GM23248 (cell line): ENCODE measurements around the gene CUL3. TPM values are rescaled to one million over a fixed set of nuclear protein-coding genes. Genes with fewer than 3 reads are reported as not detected.

Source experiments
- DNase-seq: peaks from one replicate; pipeline ENCODE4 v3.0.0-alpha.2; 2015
- H2AFZ ChIP-seq: fragments of 200-600 bp; sonication (generic); 2 replicates; pipeline ENCODE4 v1.6.1; 2016; ENCODE audit warnings: antibody characterized with exemption
- H3F3A ChIP-seq: fragments of 200-600 bp; sonication (generic); 2 replicates; pipeline ENCODE4 v1.6.1; 2016; ENCODE audit warnings: mild to moderate bottlenecking, antibody characterized with exemption, mixed run types; ENCODE audit not compliant: insufficient read depth
- H3K27ac ChIP-seq: fragments of 200-600 bp; sonication (generic); 2 replicates; pipeline ENCODE4 v1.5.1; 2016; ENCODE audit warnings: mild to moderate bottlenecking
- H3K27me3 ChIP-seq: fragments of 200-600 bp; sonication (generic); replicated peaks from 2 replicates; pipeline ENCODE4 v1.6.1; 2016; ENCODE audit warnings: mild to moderate bottlenecking; ENCODE audit not compliant: insufficient read depth
- H3K36me3 ChIP-seq: fragments of 200-600 bp; sonication (generic); 2 replicates; pipeline ENCODE4 v1.6.1; 2016; ENCODE audit warnings: low read depth, mild to moderate bottlenecking
- H3K4me1 ChIP-seq: fragments of 200-600 bp; sonication (generic); 2 replicates; pipeline ENCODE4 v1.6.1; 2016; ENCODE audit warnings: mild to moderate bottlenecking; ENCODE audit not compliant: insufficient read depth
- H3K4me2 ChIP-seq: fragments of 200-600 bp; sonication (generic); one replicate; pipeline ENCODE4 v1.6.1; 2016; ENCODE audit warnings: mild to moderate bottlenecking; ENCODE audit not compliant: unreplicated experiment
- H3K4me3 ChIP-seq: fragments of 200-600 bp; sonication (generic); 2 replicates; pipeline ENCODE4 v1.5.1; 2016; ENCODE audit warnings: mild to moderate bottlenecking
- H3K79me2 ChIP-seq: fragments of 200-600 bp; sonication (generic); 2 replicates; pipeline ENCODE4 v1.6.1; 2016; ENCODE audit warnings: mild to moderate bottlenecking; ENCODE audit not compliant: insufficient read depth
- H3K9ac ChIP-seq: fragments of 200-600 bp; sonication (generic); 2 replicates; pipeline ENCODE4 v1.6.1; 2016; ENCODE audit warnings: mild to moderate bottlenecking
- H3K9me2 ChIP-seq: fragments of 200-600 bp; sonication (generic); 2 replicates; pipeline ENCODE4 v1.6.1; 2016; ENCODE audit warnings: mixed run types, mild to moderate bottlenecking, moderate library complexity; ENCODE audit not compliant: insufficient read depth
- H3K9me3 ChIP-seq: fragments of 200-600 bp; sonication (generic); one replicate; pipeline ENCODE4 v1.6.1; 2017; ENCODE audit warnings: low read depth
- H4K20me1 ChIP-seq: fragments of 200-600 bp; sonication (generic); 2 replicates; pipeline ENCODE4 v1.6.0; 2016; ENCODE audit not compliant: insufficient read depth
- EZH2 ChIP-seq: fragments of 200-600 bp; sonication (generic); IDR thresholded peaks from 2 replicates; pipeline ENCODE4 v1.6.1; 2018; ENCODE audit warnings: antibody characterized with exemption, mild to moderate bottlenecking; ENCODE audit not compliant: insufficient read depth, poor library complexity, severe bottlenecking
- EZH2phosphoT487 ChIP-seq: fragments of 200-600 bp; sonication (generic); IDR thresholded peaks from 2 replicates; pipeline ENCODE4 v1.6.1; 2018; ENCODE audit warnings: antibody characterized with exemption, moderate library complexity, mild to moderate bottlenecking, low read depth; ENCODE audit not compliant: insufficient read depth
- WGBS, 2 experiments: methylation state at CpG; one replicate each; pipeline ENCODE4 v1.1.6; 2015 to 2017; ENCODE audit warnings: low lambda C conversion rate in 2 of 2, low coverage in 1 of 2; ENCODE audit errors: missing lambda C conversion rate in 2 of 2; 5-methylcytosine and 5-hydroxymethylcytosine counted together
- in situ Hi-C: fragments of 300-500 bp; cut with MboI; formaldehyde crosslinking; loops from 2 replicates; pipeline ENCODE4 v1.15.0; 2020
- polyA plus RNA-seq: library from polyadenylated mRNA; unstranded; fragments of >200 nt; fragmentation: Nextera tagmentation; extraction: Ambion mirVana; gene quantifications from 2 replicates; pipeline ENCODE4 v1.2.1, GENCODE V29; 2016
- total RNA-seq: library from RNA; depleted of rRNA; stranded (reverse); fragments of >200 nt; shearing (Covaris generic); gene quantifications from 2 replicates; pipeline ENCODE4 v1.2.3, GENCODE V29; 2014

CUL3 gene
- total and polyA plus RNA-seq, 2 experiments from 2014 or later: 24.7 to 47.8 TPM

DNA sequence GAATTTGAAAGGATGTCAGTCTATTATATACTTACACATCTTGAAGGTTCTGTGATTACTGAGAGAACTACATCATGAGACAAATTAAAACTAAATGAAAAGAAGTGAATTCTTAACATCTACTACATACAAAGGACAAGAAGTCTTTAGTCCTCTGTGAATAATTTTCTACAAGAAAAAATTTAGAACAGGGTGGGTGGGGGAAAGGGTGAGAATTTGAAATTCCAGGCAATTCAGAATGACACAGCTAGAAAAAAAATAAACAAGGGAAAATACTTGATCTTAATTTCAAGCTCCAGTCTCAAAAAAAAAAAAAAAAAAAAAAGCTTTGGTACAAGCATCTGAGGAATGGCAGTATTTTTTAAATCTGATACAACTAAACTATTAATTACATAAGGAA is 15.5 kb downstream of the CUL3 start:
- H3K36me3 ChIP-seq: peaks cover 8% of the 10 kb centered on the region; the same call in 1 of the 2 replicates
- H3K9me3 ChIP-seq: no peaks in the 10 kb centered on the region
- H3K27ac ChIP-seq: peak overlapping the region; percentile 51
- H3K79me2 ChIP-seq: peaks cover 100% of the 10 kb centered on the region
- H3K9me2 ChIP-seq: no peaks in the 10 kb centered on the region
- peaks cover 5% of the 10 kb centered on the region; the same call in 1 of the 2 replicates for H3F3A ChIP-seq
- in situ Hi-C loops: no loop called here
- H3K9ac ChIP-seq: peak overlapping the region; percentile 59
- H3K27me3 ChIP-seq: no peaks in the 10 kb centered on the region
- peak; percentile 17 for DNase-seq
- H3K4me1 ChIP-seq: peaks cover 38% of the 10 kb centered on the region
- no peak overlapping the region for H2AFZ ChIP-seq
- TF ChIP-seq EZH2phosphoT487: no peak
- peak overlapping the region; percentile 8; the same call in 1 of the 2 replicates for H3K4me3 ChIP-seq
- H3K4me2 ChIP-seq: peak overlapping the region; percentile 60
- H4K20me1 ChIP-seq: peaks cover 43% of the 10 kb centered on the region; the same call in 1 of the 2 replicates

DNA sequence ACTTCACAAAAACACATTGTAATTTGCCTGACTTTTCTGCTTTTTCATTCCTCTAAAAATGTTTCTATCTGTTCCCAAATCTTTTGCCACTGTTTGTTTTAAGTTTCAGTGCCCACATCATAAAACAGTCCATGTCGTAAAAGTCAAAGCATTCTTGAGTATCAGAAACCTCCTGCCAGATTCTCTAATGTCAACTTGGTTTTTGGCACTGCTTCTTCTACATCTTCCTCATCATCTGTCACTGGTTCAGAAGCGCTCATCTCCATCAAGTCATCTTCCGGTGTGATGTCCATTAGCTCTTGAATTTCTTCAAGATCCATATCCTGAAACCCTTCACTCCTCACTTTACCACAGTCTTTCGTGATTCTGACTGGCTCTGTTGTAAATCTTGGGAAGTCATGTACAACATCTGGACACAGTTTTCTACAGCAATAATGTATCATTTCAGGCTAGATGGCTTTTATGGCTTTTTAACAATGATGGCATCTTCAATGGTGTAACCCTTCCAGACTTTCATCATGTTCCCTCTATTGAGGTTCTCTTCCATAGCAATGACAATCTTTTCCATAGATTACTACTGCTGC is 19.6 kb downstream of the CUL3 start:
- no peak overlapping the region for H3K9ac ChIP-seq
- H3K36me3 ChIP-seq: peaks cover 8% of the 10 kb centered on the region; the same call in 1 of the 2 replicates
- H3K27ac ChIP-seq: no peak overlapping the region
- peaks cover 41% of the 10 kb centered on the region; the same call in 1 of the 2 replicates for H4K20me1 ChIP-seq
- H3K4me3 ChIP-seq: no peak overlapping the region
- H3K4me1 ChIP-seq: peaks cover 52% of the 10 kb centered on the region
- peaks cover 20% of the 10 kb centered on the region for H3F3A ChIP-seq
- H3K79me2 ChIP-seq: peaks cover 100% of the 10 kb centered on the region
- no peaks in the 10 kb centered on the region for H3K27me3 ChIP-seq
- in situ Hi-C loops: no loop called here
- no peak overlapping the region for H3K4me2 ChIP-seq
- TF ChIP-seq EZH2phosphoT487 (no peak), EZH2 (no peak)
- WGBS, 2 experiments: 35 to 42% methylated on average over 4 of the region's 4 CpGs
- H3K9me3 ChIP-seq: no peaks in the 10 kb centered on the region
- H2AFZ ChIP-seq: no peak overlapping the region
- no peak for DNase-seq
- no peaks in the 10 kb centered on the region for H3K9me2 ChIP-seq

DNA sequence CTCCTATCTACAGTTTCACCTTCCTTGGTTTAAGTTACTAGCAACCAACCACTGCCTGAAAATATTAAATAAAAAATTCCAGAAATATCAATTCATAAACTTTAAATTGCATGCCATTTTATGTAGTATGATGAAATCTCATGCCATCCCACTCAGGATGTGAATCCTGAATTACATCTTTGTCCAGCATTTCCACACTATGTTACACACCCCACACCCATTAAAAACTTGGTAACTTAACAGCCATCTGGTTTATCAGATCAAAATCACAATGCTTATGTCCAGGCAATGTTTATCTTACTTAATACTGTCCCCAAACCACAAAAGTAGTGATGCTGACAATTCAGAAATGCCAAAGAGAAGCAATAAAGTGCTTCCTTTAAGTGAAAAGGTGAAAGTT is 21.6 kb downstream of the CUL3 start:
- Histone ChIP-seq H4K20me1 (peaks cover 34% of the 10 kb centered on the region; the same call in 1 of the 2 replicates), H2AFZ (no peak overlapping the region), H3K4me3 (no peak overlapping the region), H3K4me2 (no peak overlapping the region), H3K79me2 (peaks cover 100% of the 10 kb centered on the region), H3K4me1 (peaks cover 33% of the 10 kb centered on the region), H3K36me3 (peaks cover 8% of the 10 kb centered on the region; the same call in 1 of the 2 replicates), H3K9me3 (no peaks in the 10 kb centered on the region), H3K9ac (no peak overlapping the region), H3K27me3 (no peaks in the 10 kb centered on the region), H3F3A (peaks cover 17% of the 10 kb centered on the region), H3K9me2 (no peaks in the 10 kb centered on the region), H3K27ac (peak overlapping the region; percentile 54)
- DNase-seq: peak; percentile 40
- TF ChIP-seq EZH2phosphoT487 (no peak), EZH2 (no peak)
- in situ Hi-C loops: no loop called here

DNA sequence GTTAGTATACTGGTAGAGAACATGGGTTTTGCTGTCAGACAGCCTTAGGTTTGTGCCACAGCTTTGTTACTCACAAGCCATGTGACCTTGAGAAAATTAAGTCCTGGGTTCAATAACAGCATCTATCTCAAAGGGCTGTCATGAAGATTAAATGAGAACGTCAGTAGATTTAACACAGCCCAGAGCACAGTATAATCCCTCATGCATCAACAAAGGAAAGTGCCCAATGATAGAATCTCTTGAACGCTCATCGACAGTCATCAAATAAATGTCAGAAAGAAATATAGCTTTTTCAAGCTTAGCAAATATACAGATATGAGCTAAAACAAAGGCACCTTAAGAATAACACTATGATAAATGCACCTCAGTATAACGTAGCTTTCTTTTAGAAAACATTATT is 22.3 kb downstream of the CUL3 start:
- no peak for DNase-seq
- peaks cover 34% of the 10 kb centered on the region; the same call in 1 of the 2 replicates for H4K20me1 ChIP-seq
- in situ Hi-C loops: no loop called here

More for the DNA sequence above, 22.3 kb downstream of the CUL3 start:
- no peaks in the 10 kb centered on the region for H3K27me3 ChIP-seq
- TF ChIP-seq EZH2 (no peak), EZH2phosphoT487 (no peak)
- peaks cover 33% of the 10 kb centered on the region for H3K4me1 ChIP-seq
- H3K27ac ChIP-seq: peak overlapping the region; percentile 54
- H3K9ac ChIP-seq: no peak overlapping the region
- WGBS, 2 experiments: 93 to 98% methylated on average over 4 of the region's 4 CpGs
- no peaks in the 10 kb centered on the region for H3K9me2 ChIP-seq
- no peak overlapping the region for H3K4me2 ChIP-seq
- no peak overlapping the region for H3K4me3 ChIP-seq
- H3K9me3 ChIP-seq: no peaks in the 10 kb centered on the region
- H3K36me3 ChIP-seq: peaks cover 8% of the 10 kb centered on the region; the same call in 1 of the 2 replicates
- H3F3A ChIP-seq: peaks cover 17% of the 10 kb centered on the region
- no peak overlapping the region for H2AFZ ChIP-seq
- H3K79me2 ChIP-seq: peaks cover 100% of the 10 kb centered on the region
